ACHN (cell line): Measurements from ENCODE around the gene NDUFC1.
"Not testable (repeated sequence)": the region's sequence is repeated elsewhere in the genome, so short reads cannot be mapped to it uniquely, and the experiment has no call there.

Experiments used
- DNase-seq: peaks from one replicate; pipeline ENCODE4 v3.0.0-alpha.2; 2015
- in situ Hi-C: cut with HindIII; loops from 2 replicates; pipeline ENCODE4 v1.10.0; 2017; ENCODE audit warnings: low sequenced_read_pairs, low pct_ligation_motif_present, low pct_unique_long_range_greater_than_20kb

Gene NDUFC1

GRCh38 chr4:139301821-139302611 lies at the start of gene NDUFC1:
TSS of gene NDUFC1 (minus strand) at chr4:139302477. CDS start at chr4:139295798, 6,679 bp downstream.
- in situ Hi-C loops, result no loop called here
- peak; percentile 56 for DNase-seq

- in situ Hi-C loops, result no loop called here
- no peak for DNase-seq
These were observed 35.3 kb upstream of the NDUFC1 start for GRCh38 chr4:139337612-139338011.

- no peak for DNase-seq
- in situ Hi-C loops, result no loop called here
These were observed 30.8 kb upstream of the NDUFC1 start for GRCh38 chr4:139333046-139333445.

GRCh38 chr4:139331185-139331584 lies 28.9 kb upstream of the NDUFC1 start:
- in situ Hi-C loops, result no loop called here
- no peak for DNase-seq

GRCh38 chr4:139330283-139330682 lies 28.0 kb upstream of the NDUFC1 start:
- no peak for DNase-seq
- in situ Hi-C loops, result no loop called here

GRCh38 chr4:139329665-139330200 lies 27.5 kb upstream of the NDUFC1 start:
- in situ Hi-C loops, result no loop called here
- no peak for DNase-seq

GRCh38 chr4:139324620-139325019 lies 22.3 kb upstream of the NDUFC1 start:
- in situ Hi-C loops, result no loop called here
- no peak for DNase-seq

- DNase-seq, in situ Hi-C loops: not testable (repeated sequence)
These were observed 20.3 kb upstream of the NDUFC1 start for GRCh38 chr4:139322541-139322940.

GRCh38 chr4:139322070-139322469 lies 19.8 kb upstream of the NDUFC1 start:
- in situ Hi-C loops, DNase-seq: not testable (repeated sequence)

GRCh38 chr4:139319571-139319970 lies 17.3 kb upstream of the NDUFC1 start:
- in situ Hi-C loops, result no loop called here
- no peak for DNase-seq

GRCh38 chr4:139317635-139318034 lies 15.4 kb upstream of the NDUFC1 start:
- no peak for DNase-seq
- in situ Hi-C loops, result no loop called here

- DNase-seq, result no peak
- in situ Hi-C loops, result no loop called here
These were observed 14.5 kb upstream of the NDUFC1 start for GRCh38 chr4:139316733-139317132.

GRCh38 chr4:139315221-139315675 lies 13.0 kb upstream of the NDUFC1 start:
- no peak for DNase-seq
- in situ Hi-C loops, result no loop called here

- no peak for DNase-seq
These were observed 11.9 kb upstream of the NDUFC1 start for GRCh38 chr4:139314047-139314800.

GRCh38 chr4:139313414-139313813 lies 11.1 kb upstream of the NDUFC1 start:
- in situ Hi-C loops, DNase-seq: not testable (repeated sequence)

More at GRCh38 chr4:139314047-139314800, 11.9 kb upstream of the NDUFC1 start:
- in situ Hi-C loops, result no loop called here

- in situ Hi-C loops, result no loop called here
- no peak for DNase-seq
These were observed 10.5 kb upstream of the NDUFC1 start for GRCh38 chr4:139312552-139313332.

GRCh38 chr4:139311909-139312308 lies 9.6 kb upstream of the NDUFC1 start:
- in situ Hi-C loops, result no loop called here
- DNase-seq, result no peak

- in situ Hi-C loops, result no loop called here
These were observed 2.6 kb upstream of the NDUFC1 start for GRCh38 chr4:139304920-139305319.

More at GRCh38 chr4:139304920-139305319, 2.6 kb upstream of the NDUFC1 start:
- DNase-seq, result no peak
